Stimulated activated CD4-positive, alpha-beta T cell treated with anti-CD3 and anti-CD28 coated beads, TNF-alpha, amount 100 ng/mL, for 24 hours (primary cell): ENCODE data around the gene ABCC10.
A peak's percentile ranks its signal among the peaks of the same experiment; 100 is the strongest.

Experiments
- DNase-seq, 3 experiments: peaks; one replicate each; pipeline ENCODE4 v3.0.0-alpha.2; 2020; ENCODE audit warnings: low read depth in 3 of 3

The ABCC10 gene

GRCh38 chr6:43468748-43469681 lies 41.7 kb downstream of the ABCC10 start:
- no peak for DNase-seq

- no peak for DNase-seq
Observed at GRCh38 chr6:43469947-43470346, 42.6 kb downstream of the ABCC10 start.

- DNase-seq = no peak
Observed at GRCh38 chr6:43471399-43471798, 44.1 kb downstream of the ABCC10 start.

GRCh38 chr6:43472515-43472914 lies 45.2 kb downstream of the ABCC10 start:
- DNase-seq = no peak

- no peak for DNase-seq
Observed at GRCh38 chr6:43475516-43475915, 48.2 kb downstream of the ABCC10 start.

GRCh38 chr6:43476746-43477145 lies 49.4 kb downstream of the ABCC10 start:
- DNase-seq = no peak

- DNase-seq = peak; percentile 96 to 98 (median 96)
Observed at GRCh38 chr6:43477235-43478007, 50.1 kb downstream of the ABCC10 start, which contains the start of gene TJAP1. Gene TJAP1 (plus strand): TSS chr6:43477570. CDS start chr6:43499002, 21,432 bp downstream.

GRCh38 chr6:43478008-43478372 lies 50.6 kb downstream of the ABCC10 start:
- DNase-seq = no peak

GRCh38 chr6:43481075-43481474 lies 53.7 kb downstream of the ABCC10 start:
- DNase-seq = no peak

- DNase-seq = no peak
Observed at GRCh38 chr6:43481591-43482236, 54.4 kb downstream of the ABCC10 start.

GRCh38 chr6:43488667-43489276 lies 61.4 kb downstream of the ABCC10 start:
- DNase-seq = no peak

- DNase-seq = no peak
Observed at GRCh38 chr6:43489277-43490072, 62.1 kb downstream of the ABCC10 start.

- DNase-seq = no peak
Observed at GRCh38 chr6:43490523-43490939, 63.2 kb downstream of the ABCC10 start.

- no peak for DNase-seq
Observed at GRCh38 chr6:43491750-43492661, 64.7 kb downstream of the ABCC10 start.

- DNase-seq = no peak
Observed at GRCh38 chr6:43492673-43493072, 65.3 kb downstream of the ABCC10 start.

GRCh38 chr6:43493230-43493629 lies 65.9 kb downstream of the ABCC10 start:
- no peak for DNase-seq

- no peak for DNase-seq
Observed at GRCh38 chr6:43493833-43494232, 66.5 kb downstream of the ABCC10 start.

GRCh38 chr6:43494321-43494720 lies 67.0 kb downstream of the ABCC10 start:
- DNase-seq = no peak

- no peak for DNase-seq
Observed at GRCh38 chr6:43494766-43495165, 67.4 kb downstream of the ABCC10 start.

- DNase-seq = no peak
Observed at GRCh38 chr6:43495409-43495941, 68.1 kb downstream of the ABCC10 start.
